Measurements from ENCODE around the gene SPSB1.

Gene SPSB1

GRCh38 chr1:9344426-9345200 lies 51.9 kb downstream of the SPSB1 start:
- DNase-seq (ENCODE audit: low read depth) = no peak

GRCh38 chr1:9345471-9345870 lies 52.8 kb downstream of the SPSB1 start:
- DNase-seq (ENCODE audit: low read depth) = no peak

GRCh38 chr1:9345922-9346321 lies 53.2 kb downstream of the SPSB1 start:
- no peak for DNase-seq (ENCODE audit: low read depth)

- no peak for DNase-seq (ENCODE audit: low read depth)
Observed at GRCh38 chr1:9346566-9346965, 53.9 kb downstream of the SPSB1 start.

- DNase-seq (ENCODE audit: low read depth) = no peak
Observed at GRCh38 chr1:9347095-9347850, 54.6 kb downstream of the SPSB1 start.

GRCh38 chr1:9349331-9349851 lies 56.7 kb downstream of the SPSB1 start:
- DNase-seq (ENCODE audit: low read depth) = no peak

- DNase-seq (ENCODE audit: low read depth) = peak; percentile 26
Observed at GRCh38 chr1:9350013-9350908, 57.6 kb downstream of the SPSB1 start.

GRCh38 chr1:9350960-9351359 lies 58.3 kb downstream of the SPSB1 start:
- DNase-seq (ENCODE audit: low read depth) = no peak

- no peak for DNase-seq (ENCODE audit: low read depth)
Observed at GRCh38 chr1:9351654-9352271, 59.1 kb downstream of the SPSB1 start.

- DNase-seq (ENCODE audit: low read depth) = no peak
Observed at GRCh38 chr1:9352377-9353134, 59.9 kb downstream of the SPSB1 start.

- no peak for DNase-seq (ENCODE audit: low read depth)
Observed at GRCh38 chr1:9355503-9355902, 62.8 kb downstream of the SPSB1 start.

- no peak for DNase-seq (ENCODE audit: low read depth)
Observed at GRCh38 chr1:9356021-9356420, 63.3 kb downstream of the SPSB1 start.

GRCh38 chr1:9356829-9357466 lies 64.3 kb downstream of the SPSB1 start:
- no peak for DNase-seq (ENCODE audit: low read depth)

- DNase-seq (ENCODE audit: low read depth) = no peak
Observed at GRCh38 chr1:9357958-9358357, 65.3 kb downstream of the SPSB1 start.

GRCh38 chr1:9360371-9361064 lies 67.8 kb downstream of the SPSB1 start:
- no peak for DNase-seq (ENCODE audit: low read depth)

GRCh38 chr1:9361630-9362260 lies 69.1 kb downstream of the SPSB1 start:
- DNase-seq (ENCODE audit: low read depth) = no peak

GRCh38 chr1:9362488-9362887 lies 69.8 kb downstream of the SPSB1 start:
- no peak for DNase-seq (ENCODE audit: low read depth)

GRCh38 chr1:9363061-9363471 lies 70.4 kb downstream of the SPSB1 start:
- no peak for DNase-seq (ENCODE audit: low read depth)

GRCh38 chr1:9366298-9366697 lies 73.6 kb downstream of the SPSB1 start:
- DNase-seq (ENCODE audit: low read depth) = no peak
